NCI-H1092 treated with DMSO at 0.1 percent for 48 hours (cell line): Measurements from ENCODE around the gene TINAGL1.

ENCODE experiments used
- DNase-seq: peaks from one replicate; lab custom pipeline; 2025; lab: John Stamatoyannopoulos, UW

Gene TINAGL1

DNA sequence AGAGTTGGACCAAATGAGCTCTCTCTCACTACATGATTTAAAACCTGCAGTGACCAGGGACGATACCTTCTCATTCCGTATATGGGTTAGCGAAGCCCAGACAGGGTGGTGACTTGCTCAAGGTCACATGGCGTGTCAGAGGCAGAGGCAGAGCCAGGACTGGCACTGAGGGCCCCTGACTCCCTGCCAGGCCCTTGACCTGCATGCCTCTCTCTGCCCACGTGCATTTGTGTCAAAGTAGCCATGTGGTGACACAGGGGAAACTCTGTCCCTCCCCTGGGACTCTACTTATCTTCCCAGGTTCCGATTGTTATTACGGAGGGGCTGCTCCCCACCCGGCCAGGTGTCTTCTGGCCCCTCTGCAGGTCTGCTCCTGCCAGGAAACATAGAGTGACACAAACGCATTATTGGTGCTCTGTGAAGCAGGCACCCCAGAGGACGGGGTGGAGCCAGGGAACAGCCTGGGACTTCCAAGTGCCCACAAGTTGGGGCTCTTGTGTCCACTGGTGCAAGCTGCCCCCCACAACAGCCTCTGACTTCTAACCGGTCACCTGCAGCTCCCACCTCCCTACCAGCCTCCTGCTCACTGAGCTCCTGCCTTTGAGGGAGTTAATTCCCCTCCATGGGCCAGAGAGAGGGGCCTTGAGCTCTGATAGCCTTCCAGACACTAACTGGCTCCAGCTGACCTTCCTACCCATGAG, 7.3 kb upstream of the TINAGL1 start:
- no peak for DNase-seq

DNA sequence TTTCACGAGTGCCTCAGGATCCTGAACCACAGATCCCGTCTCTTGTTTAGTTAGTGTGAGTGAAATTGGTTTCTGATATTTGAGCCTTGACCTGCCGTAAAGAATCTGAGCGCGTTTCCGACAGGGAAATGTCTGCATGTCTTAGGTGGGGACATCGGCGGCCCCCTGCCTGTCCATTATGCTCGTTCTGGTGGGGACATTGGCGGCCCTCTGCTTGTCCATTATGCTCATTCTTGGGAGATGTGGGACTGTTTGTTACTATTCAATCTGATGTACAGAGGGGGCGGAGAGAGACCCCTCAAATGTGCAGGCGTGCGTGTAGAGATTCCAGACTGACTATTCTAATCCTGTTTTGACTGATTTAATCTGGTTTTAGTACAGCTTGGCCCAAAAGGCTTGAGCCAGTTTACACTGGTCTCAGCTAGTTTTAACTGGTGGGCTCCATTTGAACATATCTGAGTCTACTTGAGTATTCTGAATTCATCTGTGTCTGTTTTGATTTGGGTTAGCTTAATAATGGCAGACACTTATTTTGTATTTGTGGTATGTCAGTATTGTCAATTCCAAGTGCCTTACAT, 6.6 kb upstream of the TINAGL1 start:
- no peak for DNase-seq

DNA sequence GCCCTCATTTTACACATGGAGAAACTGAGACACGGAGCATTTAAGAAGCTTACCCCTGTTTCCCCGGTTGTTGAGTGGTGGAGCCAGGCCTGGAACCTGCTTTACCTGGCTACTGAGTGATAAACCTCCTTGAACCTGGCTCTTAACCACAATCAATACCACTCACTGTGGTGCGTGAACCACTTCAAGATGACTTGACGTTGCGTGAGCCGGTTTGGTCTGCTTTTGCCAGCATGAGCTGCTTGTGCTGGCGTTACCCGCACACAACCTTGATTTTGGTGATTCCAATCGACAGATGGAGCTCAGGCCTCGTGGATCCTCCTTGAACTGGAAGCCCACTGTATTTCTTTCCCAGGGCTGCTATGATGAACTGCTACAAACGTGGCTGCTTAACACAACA, 6.1 kb upstream of the TINAGL1 start:
- no peak for DNase-seq

DNA sequence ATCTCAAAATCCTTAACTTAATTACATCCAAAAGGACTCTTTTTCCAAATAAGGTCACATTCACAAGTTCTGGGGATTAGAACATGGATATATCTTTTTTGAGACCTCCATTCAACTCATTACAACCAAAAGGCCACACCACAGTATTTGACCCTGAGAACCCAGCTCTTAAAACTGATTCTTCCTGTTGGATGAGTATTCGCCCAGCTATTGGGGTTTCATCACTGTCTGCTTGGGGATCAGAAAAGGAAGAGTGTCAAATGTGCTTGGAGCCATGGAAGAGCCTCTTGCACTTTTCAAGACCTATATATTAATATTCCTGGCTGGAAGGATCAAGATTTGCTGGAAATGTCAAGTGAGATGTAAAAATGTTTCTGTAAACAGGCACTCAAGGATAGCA, 5.4 kb upstream of the TINAGL1 start:
- DNase-seq: no peak

DNA sequence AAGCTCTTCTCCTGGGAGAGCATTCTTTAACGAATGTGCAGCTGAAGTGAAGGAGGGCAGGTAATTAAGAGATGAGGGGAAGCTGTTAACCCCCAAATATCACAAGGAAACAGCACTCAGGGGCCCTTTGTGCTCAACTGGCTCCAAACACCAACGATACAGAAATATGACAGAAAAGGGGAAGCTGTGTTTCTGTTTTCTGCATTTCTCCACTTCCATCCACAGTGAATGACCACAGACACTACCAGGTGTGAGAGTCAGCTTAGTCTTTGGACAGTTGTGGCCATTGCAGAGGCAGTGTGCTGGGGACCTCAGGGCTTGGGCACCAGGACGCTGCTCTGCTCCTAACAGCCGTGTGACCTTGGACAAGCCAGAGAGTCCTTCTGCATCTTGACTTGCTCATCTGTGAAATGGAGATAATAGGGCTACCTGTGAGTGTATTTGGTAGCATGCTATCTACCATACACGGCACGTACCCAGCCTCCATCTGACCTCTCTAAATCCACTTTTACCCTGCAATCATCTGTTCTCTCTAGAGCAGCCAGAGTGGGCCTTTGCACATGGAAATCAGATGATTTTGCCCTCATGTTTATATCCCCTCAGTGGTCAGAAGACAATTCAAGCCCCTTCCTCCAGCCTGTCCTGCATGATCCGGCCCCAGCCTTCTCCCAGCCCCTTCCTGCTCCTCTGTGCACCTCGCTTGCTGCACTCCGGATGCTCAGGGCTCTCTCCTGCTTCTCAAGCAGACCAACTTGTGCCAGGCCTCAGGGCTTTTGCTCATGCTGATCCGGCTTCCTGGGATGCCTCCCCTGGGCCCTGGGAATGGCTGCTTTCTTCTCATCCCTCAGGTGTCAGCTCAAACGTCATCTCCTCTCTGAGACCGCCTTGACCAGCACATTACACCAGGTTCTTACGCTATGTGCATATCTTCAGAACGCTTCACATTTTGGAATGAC, 4.7 kb upstream of the TINAGL1 start:
- DNase-seq: no peak

DNA sequence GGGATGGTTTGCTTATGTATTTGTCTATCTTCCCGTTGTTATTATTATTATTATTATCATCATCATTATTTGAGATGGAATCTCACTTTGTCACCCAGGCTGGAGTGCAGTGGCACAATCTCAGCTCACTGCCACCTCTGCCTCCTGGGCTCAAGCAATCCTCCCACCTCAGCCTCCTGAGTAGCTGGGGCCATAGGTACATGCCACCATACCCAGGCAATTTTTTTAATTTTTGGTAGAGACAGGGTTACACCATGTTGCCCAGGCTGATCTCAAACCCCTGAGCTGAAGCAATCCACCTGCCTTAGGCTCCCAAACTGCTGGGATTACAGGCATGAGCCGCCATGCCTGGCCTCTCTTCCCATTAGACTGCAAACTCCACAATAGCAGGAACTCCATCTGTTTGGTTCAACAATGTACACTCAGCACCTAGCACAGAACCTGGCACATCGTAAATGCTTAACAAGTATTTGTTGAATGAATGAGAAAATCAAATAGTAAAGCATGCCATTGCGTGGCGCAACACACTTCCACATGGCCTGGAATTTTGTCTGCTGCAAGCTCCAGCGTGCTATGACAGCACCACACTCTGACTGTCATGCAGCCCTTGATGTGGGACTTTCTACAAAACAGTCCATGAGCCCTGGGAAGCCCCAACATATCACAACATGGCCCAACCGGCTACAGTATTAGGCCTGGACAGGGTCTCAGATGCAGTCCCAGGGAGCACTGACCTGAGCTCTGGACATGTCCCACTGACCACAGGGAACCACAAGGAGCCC, 3.8 kb upstream of the TINAGL1 start:
- DNase-seq: no peak

DNA sequence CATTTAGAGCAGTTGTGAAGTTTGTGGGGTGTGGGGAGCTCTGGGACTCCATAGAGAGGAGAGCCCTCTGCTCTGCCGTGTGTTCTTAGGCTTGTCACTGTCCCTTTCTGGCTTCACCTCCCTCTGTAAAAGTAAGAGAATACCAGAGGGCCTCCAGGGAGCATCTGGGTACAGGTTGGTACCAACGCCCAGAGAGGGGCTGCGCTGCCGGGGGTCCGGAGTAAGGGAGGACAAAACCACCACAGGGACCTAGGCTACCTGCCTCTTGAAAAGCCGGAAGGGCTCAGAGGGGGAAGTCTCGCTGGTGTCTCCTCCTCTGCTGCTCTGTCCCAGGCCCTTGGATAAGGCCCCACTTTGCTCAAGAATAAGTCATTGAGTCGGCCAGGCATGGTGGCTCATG, 3.1 kb upstream of the TINAGL1 start:
- DNase-seq: no peak

DNA sequence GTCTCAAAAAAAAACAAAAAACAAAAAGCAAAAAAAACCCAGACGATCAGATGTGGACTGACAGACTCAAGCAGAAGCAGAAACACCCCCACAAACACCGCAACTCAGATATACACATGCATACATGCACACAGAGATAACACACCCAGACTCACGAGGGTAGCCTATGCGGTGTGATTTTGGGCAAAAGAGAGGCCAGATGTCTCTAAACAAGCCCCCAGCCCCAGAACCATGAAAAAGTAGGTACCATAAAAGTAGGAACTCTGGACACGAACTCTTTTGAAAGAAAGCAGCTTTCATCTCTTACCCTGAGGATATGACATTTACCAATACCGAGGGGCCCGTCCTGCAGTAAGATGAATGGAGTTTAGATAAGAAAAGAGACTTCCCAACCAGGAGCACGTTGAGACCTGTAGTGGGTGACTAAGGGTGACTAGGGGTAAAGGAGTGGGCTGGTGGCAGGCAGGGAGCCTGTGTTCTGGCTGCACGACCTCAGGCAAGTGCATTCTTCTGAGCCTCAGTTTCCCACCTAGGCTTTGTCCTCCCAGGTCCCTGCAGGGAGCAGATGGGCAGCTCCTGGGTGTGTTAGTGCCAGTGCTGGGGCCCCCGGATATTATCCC, 1.5 kb upstream of the TINAGL1 start:
- DNase-seq: no peak

DNA sequence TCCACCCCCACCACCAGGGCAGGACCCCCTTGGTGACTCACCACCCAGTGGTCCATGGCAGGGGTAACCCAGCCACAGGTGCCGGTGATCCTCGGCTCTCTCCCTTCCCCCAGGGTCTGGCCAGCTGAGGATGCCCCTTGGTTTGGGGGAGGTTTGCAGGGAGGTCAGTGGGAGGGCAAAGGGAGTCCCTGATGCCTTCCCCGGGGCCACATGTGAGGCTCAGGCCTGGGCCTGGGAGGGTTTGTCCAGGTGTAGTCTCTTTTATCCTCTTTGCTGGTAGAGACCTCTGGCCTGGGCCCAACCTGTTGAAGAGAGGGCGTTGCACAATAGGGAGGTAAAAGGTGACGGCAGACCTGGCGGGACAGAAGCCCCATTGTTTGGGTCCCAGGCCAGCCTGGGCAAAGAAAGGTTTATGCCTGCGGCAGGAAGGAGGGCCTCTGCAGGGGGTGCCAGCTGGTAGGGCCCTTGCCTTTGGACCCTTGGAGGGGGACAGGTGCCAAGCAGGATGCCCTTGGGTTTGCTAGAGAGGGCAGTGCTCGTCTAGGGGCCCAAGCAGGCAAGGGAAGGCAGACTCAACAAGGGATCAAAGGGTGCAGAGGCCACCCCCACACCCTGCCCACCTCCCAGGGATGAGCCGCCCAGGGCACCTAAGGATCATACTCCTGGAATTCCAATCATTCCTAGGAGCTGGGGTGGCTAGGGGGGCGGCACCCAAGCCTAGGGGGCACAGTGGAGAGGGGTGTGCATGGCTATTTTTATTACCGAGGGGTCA, 760 bp upstream of the TINAGL1 start:
- no peak for DNase-seq

DNA sequence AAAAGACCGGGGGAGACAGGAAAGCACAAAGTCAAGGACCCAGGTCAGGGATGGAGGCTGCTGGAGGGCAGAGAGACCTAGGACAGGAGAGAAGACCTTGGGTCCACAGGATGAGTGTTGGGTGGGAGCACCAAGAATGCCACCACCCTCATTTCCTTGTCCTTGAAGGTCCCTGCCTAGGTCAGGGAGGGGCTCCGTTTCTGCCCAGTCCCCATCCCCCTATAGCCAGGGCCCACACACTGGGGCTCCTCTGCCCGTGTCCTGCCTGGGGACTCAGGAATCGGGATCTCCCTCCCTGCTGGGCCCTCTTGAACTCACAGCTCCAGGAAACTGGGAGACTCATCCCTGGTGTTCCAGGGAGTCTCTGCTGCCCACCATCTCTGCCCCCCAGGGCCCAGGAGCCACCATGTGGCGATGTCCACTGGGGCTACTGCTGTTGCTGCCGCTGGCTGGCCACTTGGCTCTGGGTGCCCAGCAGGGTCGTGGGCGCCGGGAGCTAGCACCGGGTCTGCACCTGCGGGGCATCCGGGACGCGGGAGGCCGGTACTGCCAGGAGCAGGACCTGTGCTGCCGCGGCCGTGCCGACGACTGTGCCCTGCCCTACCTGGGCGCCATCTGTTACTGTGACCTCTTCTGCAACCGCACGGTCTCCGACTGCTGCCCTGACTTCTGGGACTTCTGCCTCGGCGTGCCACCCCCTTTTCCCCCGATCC, 584 bp downstream of the TINAGL1 start:
- no peak for DNase-seq

DNA sequence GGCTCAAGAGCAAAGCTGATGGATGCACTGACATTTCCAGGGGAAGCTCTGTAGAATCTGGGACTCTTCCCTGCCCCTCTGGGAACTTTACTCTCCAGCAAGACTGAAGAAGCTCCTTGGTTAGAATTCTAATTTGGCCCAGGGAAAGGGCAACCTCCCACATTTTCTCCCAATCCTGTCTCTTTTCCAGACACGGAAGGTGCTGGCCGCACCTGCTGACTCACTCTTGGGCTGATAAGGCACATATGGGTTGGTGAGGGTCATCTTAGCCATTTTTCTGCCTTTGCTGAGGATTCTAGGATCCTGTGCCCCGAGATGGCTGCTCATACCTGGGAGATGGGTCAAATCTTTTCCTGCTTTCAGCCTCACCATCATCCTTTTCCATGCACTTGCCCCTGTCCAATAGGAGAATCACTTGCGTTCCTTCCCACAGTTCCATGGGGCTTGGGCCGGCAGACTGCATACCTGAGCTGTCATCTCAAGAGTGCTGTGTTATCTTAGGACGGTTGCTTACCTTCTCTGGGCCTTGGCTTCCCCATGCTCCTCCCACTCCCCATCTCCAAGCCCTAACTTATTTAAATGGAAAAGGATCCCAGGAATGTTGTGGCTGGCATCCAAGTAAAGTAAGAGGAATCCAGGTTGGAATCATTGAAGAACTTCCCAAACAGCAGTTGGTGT, 1.3 kb downstream of the TINAGL1 start:
- DNase-seq: no peak

DNA sequence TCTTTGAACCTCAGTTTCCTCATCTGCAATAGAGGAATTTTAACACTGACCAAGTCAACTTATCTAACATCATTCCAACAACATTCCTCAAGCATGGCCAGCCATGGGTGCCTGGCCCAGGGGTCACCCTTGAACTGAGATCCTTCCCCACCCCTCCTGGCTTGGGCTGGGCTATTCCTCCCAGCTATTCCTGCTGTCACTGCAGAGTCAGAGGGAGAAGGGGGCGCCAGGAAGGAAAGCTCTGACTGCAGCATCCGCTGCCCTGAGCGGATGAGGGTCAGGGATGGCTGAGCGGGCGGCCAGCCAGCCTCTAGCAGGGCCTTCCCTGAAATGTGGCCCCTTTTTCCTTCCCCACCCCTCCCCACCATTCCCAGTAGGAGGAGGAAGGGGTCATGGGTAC, 3.1 kb downstream of the TINAGL1 start:
- DNase-seq: no peak

DNA sequence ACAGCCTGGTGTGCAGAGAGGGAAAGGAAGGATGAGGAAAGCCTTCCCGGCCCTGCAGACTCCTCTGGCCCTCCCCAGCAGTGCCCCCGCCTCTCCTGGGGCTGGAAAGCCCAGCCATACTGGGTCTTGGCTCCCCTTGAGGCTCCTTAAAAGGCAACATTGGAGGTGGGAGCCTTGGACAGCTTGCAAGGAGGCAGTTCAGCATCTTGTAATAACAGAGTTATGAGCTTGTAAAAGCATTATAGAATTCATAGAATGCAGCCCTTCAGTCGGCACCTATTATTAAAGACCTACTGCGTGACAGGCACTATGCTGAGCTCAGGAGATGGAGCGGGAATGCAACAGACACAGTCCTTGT, 4.2 kb downstream of the TINAGL1 start:
- DNase-seq: no peak

DNA sequence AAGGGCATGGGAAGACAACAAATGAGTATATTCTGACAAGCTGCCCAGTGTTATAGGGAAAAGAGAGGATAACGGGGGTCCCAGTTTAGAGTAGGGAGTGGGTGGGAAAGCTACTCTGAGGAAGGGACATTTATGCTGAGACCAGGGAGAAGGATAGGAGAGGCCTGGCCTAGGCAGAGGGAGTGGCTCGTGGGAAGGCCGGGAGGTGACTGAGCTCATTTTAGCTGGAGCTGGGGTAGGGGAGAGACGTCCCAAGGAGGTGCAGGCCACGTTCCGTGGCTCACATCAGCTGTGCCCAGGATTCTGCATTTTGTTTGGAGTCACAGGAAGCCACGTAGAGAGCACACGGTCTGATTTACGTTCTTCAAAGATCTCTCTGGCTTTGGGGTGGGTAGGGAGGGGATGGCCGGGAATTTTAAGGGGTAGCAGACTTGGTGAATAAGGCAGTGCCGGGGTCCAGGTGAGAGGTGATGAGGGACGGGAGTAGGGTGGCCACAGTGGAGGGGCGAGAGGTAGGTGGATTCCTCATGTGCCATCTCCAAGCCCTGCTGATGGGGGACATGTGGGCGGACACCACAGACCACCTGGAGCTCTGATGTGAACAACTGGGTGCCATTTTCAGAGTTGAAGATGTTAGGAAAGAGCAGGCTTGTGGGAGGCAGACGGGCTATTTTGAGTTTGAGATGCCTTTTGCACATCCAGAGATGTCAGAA, 4.7 kb downstream of the TINAGL1 start:
- no peak for DNase-seq

DNA sequence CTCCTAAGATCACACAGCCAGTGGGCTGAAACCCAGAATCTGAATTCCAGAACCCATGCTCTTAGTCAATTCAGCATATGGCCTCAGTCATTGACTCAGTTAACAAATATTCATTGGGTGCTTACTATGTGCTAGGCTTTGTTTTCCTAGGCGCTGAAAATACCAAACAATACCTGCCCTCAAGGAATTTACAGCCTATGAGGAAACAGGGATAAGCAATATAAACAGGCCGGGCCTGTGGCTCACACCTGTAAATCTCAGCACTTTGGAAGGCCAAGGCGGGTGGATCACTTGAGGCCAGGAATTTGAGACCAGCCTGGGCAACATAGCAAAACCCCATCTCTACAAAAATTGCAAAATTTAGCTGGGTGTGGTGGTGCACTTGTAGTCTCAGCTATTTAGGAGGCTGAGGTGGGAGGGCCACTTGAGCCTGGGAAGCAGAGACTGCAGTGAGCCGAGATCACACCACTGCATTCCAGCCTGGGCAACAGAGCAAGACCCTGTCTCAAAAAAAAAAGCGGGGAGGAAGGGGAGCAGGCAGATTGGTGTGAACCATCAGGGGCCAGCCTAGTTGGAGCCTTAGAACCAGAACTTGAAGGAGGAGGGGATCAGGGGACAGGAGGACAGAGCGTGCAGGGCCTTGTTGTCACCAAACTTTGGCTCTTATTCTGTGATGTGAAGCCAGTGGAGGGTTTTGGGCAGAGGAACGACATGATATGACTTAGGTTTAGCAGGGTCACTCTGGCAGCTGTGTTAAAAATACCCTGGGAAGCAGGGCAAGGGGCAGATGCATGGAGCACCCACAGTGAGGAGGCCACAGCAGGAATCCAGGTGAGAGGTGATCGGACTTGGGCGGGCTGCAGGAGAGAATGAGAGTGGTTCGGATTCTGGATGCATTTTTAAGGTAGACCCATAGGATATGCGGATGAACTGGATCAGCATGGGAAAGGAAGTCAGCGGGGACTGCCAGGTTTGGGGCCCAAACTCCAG, 5.8 kb downstream of the TINAGL1 start:
- DNase-seq: no peak

DNA sequence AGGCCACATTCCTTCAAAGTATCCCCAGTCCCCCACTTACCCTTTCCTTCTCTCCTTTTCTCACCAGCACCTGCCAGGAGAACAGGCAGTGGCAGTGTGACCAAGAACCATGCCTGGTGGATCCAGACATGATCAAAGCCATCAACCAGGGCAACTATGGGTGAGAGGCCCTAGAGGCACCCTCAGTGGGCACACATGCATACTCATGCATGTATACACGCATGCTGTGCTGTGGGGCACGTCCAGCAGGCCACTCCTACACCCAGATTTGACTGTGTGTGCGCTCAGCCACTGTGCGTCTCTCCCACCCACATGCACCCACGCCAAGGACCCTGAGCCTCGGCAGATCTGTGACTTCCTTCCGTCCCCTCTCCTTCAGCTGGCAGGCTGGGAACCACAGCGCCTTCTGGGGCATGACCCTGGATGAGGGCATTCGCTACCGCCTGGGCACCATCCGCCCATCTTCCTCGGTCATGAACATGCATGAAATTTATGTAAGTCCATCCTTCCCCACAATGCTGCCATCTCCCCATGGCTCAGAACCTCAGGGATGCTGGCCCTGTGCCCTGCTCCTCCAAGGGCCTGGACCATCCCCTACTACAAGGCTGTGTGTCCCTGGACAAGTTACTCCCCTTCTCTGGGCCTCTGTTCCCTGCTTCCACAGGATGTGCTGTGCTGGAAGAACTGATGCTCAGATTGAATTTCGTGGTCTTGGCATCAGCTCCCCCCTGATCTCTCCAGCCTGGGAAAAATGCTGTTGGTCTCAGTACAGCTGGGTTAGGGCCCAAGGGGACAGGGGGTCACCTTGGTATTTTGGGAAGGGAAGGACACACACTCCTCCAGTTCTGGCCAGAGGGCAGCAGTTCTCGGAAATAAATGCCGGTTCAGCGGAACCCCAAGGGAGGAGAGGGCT, 7.0 kb downstream of the TINAGL1 start:
- DNase-seq: no peak
